GM21619 (cell line): ENCODE data around the gene ETFBKMT.
"Not testable (repeated sequence)": the region's sequence is repeated elsewhere in the genome, so short reads cannot be mapped to it uniquely, and the experiment has no call there.

ENCODE experiments used
- ATAC-seq: cut with Tn5 transposase; IDR thresholded peaks from one replicate; pipeline ENCODE4 v1.9.1; 2021; ENCODE audit not compliant: unreplicated experiment

ETFBKMT gene

DNA sequence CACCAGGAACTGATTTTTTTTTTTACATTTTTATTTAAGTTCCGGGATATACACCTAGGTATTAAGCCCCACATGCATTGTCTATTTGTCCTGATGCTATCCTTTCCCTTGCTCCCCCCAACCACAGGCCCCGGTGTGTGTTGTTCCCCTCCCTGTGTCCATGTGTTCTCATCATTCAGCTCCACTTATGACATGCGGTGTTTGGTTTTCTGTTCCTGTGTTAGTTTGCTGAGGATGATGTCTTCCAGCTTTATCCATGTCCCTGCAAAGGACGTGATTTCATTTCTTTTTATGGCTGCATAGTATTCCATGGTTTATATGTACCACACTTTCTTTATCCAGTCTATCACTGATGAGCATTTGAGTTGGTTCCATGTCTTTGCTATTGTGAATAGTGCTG lies 57.5 kb downstream of the ETFBKMT start:
- not testable (repeated sequence) for ATAC-seq

DNA sequence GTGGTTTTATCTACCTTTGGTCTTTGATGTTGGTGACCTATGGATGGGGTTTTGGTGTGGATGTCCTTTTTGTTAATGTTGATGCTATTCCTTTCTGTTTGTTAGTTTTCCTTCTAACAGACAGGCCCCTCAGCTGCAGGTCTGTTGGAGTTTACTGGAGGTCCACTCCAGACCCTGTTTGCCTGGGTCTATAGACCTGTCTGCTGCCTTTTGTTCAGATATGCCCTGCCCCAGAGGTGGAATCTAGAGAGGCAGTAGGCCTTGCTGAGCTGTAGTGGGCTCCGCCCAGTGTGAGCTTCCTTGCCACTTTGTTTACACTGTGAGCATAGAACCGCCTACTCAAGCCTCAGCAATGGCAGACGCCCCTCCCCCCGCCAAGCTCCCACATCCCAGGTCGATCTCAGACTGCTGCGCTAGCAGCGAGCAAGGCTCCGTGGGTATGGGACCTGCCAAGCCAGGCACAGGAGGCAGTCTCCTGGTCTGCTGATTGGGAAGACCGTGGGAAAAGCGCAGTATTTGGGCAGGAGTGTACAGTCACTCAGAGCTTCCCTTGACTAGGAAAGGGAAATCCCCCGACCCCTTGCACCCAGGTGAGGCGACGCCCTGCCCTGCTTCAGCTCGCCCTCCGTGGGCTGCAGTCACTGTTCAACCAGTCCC lies 59.2 kb downstream of the ETFBKMT start:
- not testable (repeated sequence) for ATAC-seq

DNA sequence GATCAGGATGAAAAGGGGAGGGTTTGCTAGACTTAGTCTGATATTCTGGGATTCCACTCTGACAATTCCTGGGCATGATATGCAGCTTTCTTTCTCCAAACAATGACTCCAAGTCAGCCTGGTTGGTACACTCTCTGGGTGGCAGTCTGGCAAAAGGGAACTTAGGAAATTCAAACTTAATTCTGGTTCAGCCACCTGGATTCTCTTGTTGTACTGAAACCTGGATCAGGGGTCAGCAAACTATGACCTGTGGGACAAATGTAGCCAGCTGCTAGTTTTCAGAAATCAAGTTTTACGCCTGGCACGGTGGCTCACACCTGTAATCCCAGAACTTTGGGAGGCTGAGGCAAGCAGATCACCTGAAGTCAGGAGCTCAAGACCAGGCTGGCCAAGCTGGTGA lies 63.1 kb downstream of the ETFBKMT start:
- no peak for ATAC-seq
